ENCODE results near the gene PDE9A.
A peak's percentile ranks its signal among the peaks of the same experiment; 100 is the strongest.
"Not testable (repeated sequence)": the region's sequence is repeated elsewhere in the genome, so short reads cannot be mapped to it uniquely, and the experiment has no call there.

The PDE9A gene

DNA sequence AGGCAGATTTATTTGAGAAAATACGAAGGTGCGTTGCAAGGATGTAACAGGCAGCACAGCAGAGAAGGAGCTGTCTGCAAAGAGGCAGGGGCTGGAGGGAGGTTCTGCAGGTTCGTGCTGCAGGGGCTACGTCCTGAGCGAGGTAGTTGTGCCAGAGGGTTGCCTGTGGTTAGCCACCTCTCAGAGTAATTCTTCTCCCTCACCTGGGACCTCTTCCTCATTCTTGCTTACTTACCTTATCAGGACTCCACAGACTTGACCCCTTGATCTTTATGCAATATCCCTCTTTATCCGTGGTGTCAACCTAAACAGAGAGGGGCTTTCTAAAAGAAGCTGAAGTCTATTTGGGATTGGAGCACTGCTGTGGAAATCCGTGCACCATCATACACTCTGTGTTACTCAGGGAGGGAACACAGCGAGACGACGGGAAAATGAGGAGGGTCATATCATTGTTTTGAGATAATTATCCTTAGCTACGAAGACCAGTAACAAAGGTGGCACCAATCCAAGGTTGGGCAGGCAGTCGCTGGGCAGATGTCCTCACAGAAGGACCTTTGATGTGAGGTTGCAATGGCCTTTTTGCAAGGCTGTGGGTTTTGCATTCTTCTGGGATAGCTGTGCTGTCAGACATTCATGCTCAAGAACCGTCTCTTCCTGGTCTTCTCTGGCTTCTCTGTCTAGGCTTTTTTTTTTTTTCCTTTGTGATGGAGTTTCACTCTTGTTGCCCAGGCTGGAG, 143.1 kb downstream of the PDE9A start:
- no peak for TF ChIP-seq NFRKB (IDR thresholded peaks at IDR 0.05)
- no peak for TF ChIP-seq LEF1 (IDR thresholded peaks at IDR 0.05; ENCODE audit: borderline replicate concordance)
- TF ChIP-seq ARNT (IDR thresholded peaks at IDR 0.05) = no peak
- no peak for TF ChIP-seq FOXA1 (IDR thresholded peaks at IDR 0.05)
- no peak for TF ChIP-seq SP1 (IDR thresholded peaks at IDR 0.05)
- CTCF ChIA-PET = no interaction called here
- POLR2A ChIA-PET = no interaction called here

DNA sequence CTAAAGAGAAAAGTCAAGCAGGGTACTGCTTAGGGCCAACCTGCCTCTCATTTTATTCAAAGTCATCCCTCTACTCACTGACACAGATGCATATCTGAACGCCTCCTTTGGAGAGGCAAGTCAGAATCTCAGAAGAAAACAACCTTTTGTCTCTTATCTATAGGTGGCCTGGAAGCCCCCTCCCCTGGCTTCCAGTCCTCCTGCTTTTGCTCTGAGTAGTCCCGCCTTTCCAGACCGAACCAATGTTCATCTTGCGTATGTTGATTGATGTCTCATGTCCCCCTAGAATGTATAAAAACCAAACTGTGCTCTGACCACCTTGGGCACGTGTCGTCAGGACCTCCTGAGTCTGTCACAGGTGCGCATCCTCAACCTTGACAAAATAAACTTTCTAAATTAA, 144.1 kb downstream of the PDE9A start:
- CTCF ChIA-PET = no interaction called here
- TF ChIP-seq ARNT (IDR thresholded peaks at IDR 0.05) (no peak), LEF1 (IDR thresholded peaks at IDR 0.05; ENCODE audit: borderline replicate concordance) (no peak)
- TF ChIP-seq, protein P1, sequence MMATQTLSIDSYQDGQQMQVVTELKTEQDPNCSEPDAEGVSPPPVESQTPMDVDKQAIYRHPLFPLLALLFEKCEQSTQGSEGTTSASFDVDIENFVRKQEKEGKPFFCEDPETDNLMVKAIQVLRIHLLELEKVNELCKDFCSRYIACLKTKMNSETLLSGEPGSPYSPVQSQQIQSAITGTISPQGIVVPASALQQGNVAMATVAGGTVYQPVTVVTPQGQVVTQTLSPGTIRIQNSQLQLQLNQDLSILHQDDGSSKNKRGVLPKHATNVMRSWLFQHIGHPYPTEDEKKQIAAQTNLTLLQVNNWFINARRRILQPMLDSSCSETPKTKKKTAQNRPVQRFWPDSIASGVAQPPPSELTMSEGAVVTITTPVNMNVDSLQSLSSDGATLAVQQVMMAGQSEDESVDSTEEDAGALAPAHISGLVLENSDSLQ (IDR thresholded peaks at IDR 0.05) = 0 out of 2 replicates have a peak, but pooled peaks have one; percentile 3
- DNase-seq (ENCODE audit: extremely low spot score) = no peak
- POLR2A ChIA-PET = no interaction called here

More for the DNA sequence above, 143.1 kb downstream of the PDE9A start:
- no peak for DNase-seq (ENCODE audit: extremely low spot score)

DNA sequence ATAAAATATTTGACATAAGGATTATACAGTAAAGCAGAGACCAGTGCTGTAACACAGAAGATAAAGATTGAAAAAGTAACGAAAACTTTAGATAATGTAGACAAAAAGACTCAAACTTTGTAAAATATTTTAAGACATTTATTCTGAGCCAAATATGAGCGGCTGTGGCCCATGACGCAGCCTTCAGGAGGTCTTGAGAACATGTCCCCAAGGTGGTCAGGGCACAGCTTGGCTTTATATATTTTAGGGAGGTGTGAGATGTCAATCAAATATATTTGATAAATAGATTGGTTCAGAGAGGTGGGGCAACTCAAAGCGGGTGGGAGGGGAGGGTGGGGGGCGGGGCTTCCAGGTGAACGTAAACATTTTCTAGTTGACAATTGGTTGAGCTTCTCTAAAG, 144.7 kb downstream of the PDE9A start:
- no peak for DNase-seq (ENCODE audit: extremely low spot score)
- ChIA-PET CTCF (no interaction called here), POLR2A (no interaction called here)

DNA sequence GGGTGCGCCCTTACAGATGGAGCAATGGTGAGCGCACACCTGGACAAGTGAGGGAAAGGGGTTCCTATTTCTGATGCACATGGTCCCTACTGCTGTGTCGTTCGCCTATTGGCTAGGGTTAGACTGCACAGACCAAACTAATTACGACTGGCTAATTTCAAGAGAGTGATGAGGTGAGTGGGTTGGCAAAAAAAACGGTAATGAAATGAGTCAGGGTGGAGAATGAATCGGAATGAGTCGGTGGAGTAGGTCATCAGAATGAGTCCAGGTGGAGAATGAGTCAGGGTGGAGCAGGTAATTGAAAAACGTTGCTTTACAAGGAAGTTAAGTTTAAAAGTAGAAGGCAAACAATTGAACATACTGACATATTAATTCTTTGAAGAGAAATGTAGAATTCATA, 146.1 kb downstream of the PDE9A start:
- no peak for TF ChIP-seq FOXM1 (IDR thresholded peaks at IDR 0.05; ENCODE audit: borderline replicate concordance)
- POLR2A ChIA-PET = no interaction called here
- DNase-seq (ENCODE audit: extremely low spot score) = no peak
- CTCF ChIA-PET = no interaction called here

More for the DNA sequence above, 144.7 kb downstream of the PDE9A start:
- no peak for TF ChIP-seq FOXM1 (IDR thresholded peaks at IDR 0.05; ENCODE audit: borderline replicate concordance)

DNA sequence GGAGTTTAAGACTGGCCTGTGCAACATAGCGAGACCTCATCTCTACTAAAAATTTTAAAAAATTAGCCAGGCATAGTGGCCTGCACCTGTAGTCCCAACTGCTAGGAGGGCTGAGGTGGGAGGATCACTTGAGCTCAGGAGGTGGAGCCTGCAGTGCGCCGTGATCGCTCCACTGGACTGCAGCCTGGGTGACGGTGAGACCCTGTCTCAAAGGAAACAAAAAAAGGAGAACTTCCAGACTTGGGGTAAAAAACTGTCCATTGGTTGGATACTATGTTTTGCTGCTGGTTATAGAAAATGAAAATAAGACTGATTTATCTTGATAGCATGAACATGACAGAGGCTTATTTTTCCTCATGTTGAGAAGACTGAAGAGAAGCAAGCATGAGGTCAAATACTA, 146.5 kb downstream of the PDE9A start:
- TF ChIP-seq ZNF384 (IDR thresholded peaks at IDR 0.05) = no peak
- no peak for TF ChIP-seq NFRKB (IDR thresholded peaks at IDR 0.05)
- TF ChIP-seq SUZ12 (IDR thresholded peaks at IDR 0.05) = no peak
- no peak for TF ChIP-seq LEF1 (IDR thresholded peaks at IDR 0.05; ENCODE audit: borderline replicate concordance)
- TF ChIP-seq FOXK2 (IDR thresholded peaks at IDR 0.05) = no peak
- no peak for TF ChIP-seq FOXA1 (IDR thresholded peaks at IDR 0.05)
- no peak for TF ChIP-seq TARDBP (IDR thresholded peaks at IDR 0.05)
- TF ChIP-seq ARNT (IDR thresholded peaks at IDR 0.05) = no peak
- no peak for TF ChIP-seq SP1 (IDR thresholded peaks at IDR 0.05)
- no peak for TF ChIP-seq HDGF (IDR thresholded peaks at IDR 0.05; ENCODE audit: borderline replicate concordance)
- TF ChIP-seq FOXM1 (IDR thresholded peaks at IDR 0.05; ENCODE audit: borderline replicate concordance) = no peak
- TF ChIP-seq BHLHE40 (IDR thresholded peaks at IDR 0.05; ENCODE audit: borderline replicate concordance) = no peak
- no peak for TF ChIP-seq L3MBTL2 (conservative IDR thresholded peaks at IDR 0.05)
- TF ChIP-seq, protein P1 (IDR thresholded peaks at IDR 0.05) = no peak
- no peak for TF ChIP-seq CTBP1 (IDR thresholded peaks at IDR 0.05; ENCODE audit: borderline replicate concordance)
- no peak for TF ChIP-seq ELF4 (IDR thresholded peaks at IDR 0.05)
- CTCF ChIA-PET = no interaction called here
- POLR2A ChIA-PET = no interaction called here
- no peak for DNase-seq (ENCODE audit: extremely low spot score)

DNA sequence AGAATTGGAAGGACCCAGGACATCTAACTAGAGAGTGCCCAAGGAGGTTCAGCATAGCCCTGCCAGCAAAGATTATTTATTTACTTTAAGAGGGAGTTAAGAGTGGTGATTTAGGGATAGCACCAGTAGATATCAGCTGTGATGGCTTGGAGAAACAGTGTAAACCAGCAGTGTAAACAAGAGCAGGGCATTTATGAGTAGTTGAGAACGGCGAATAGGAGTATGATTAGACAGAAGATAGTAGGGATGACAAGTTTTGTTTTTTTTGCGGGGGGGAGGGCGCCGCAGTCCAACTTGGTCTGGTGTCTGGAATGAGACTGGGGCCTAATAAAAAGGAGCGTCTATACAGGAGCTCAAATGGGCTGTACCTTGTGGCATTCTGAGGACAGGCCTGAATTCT, 148.2 kb downstream of the PDE9A start:
- peak; percentile 21; the same call in 1 of the 2 replicates for TF ChIP-seq FOXA1 (IDR thresholded peaks at IDR 0.05)
- TF ChIP-seq, protein P1 (IDR thresholded peaks at IDR 0.05) = peak; percentile 46; the same call in 1 of the 2 replicates
- POLR2A ChIA-PET; CTCF ChIA-PET; DNase-seq (ENCODE audit: extremely low spot score): not testable (repeated sequence)

DNA sequence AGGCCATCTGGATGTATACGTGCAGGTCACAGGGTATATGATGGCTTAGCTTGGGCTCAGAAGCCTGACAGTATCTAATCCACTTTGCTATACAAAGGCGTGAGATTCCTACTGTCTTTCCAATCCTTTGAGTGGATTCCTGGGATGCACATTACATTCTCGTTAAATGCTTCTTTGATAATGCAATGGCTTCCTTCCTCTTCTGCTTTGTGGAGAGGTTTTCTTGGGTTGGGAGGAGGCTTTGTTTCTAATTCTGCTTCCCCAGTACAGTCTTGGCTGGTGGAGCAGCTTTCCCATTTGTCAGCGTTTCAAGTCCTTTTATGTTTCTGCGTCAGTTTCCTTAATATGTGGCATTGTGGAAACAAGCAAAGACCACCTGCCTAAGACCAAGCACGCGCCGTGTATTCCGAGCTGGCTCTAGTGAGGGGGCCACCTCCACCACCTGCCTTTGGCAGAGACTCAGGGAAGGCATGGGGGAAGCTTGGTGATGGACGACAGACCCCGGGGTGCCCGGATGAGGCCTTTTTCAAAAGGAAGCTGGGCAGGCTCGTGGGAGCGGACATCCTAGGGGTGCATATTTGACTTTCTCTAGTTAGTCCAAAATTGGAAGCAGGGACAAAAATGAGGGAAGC, 153.2 kb downstream of the PDE9A start:
- ChIA-PET CTCF (no interaction called here), POLR2A (no interaction called here)
- no peak for DNase-seq (ENCODE audit: extremely low spot score)
- TF ChIP-seq HDGF (IDR thresholded peaks at IDR 0.05; ENCODE audit: borderline replicate concordance) = no peak
- no peak for TF ChIP-seq FOXK2 (IDR thresholded peaks at IDR 0.05)
- TF ChIP-seq, protein P1 (IDR thresholded peaks at IDR 0.05) = no peak
- TF ChIP-seq TARDBP (IDR thresholded peaks at IDR 0.05) = no peak
- TF ChIP-seq ZNF384 (IDR thresholded peaks at IDR 0.05) = no peak
- no peak for TF ChIP-seq CTBP1 (IDR thresholded peaks at IDR 0.05; ENCODE audit: borderline replicate concordance)
- no peak for TF ChIP-seq BHLHE40 (IDR thresholded peaks at IDR 0.05; ENCODE audit: borderline replicate concordance)
- no peak for TF ChIP-seq SUZ12 (IDR thresholded peaks at IDR 0.05)
- no peak for TF ChIP-seq NFRKB (IDR thresholded peaks at IDR 0.05)
- TF ChIP-seq L3MBTL2 (conservative IDR thresholded peaks at IDR 0.05) = no peak
- no peak for TF ChIP-seq FOXA1 (IDR thresholded peaks at IDR 0.05)
- no peak for TF ChIP-seq LEF1 (IDR thresholded peaks at IDR 0.05; ENCODE audit: borderline replicate concordance)
- no peak for TF ChIP-seq SP1 (IDR thresholded peaks at IDR 0.05)
- TF ChIP-seq ELF4 (IDR thresholded peaks at IDR 0.05) = no peak
- no peak for TF ChIP-seq FOXM1 (IDR thresholded peaks at IDR 0.05; ENCODE audit: borderline replicate concordance)
- TF ChIP-seq ARNT (IDR thresholded peaks at IDR 0.05) = no peak

DNA sequence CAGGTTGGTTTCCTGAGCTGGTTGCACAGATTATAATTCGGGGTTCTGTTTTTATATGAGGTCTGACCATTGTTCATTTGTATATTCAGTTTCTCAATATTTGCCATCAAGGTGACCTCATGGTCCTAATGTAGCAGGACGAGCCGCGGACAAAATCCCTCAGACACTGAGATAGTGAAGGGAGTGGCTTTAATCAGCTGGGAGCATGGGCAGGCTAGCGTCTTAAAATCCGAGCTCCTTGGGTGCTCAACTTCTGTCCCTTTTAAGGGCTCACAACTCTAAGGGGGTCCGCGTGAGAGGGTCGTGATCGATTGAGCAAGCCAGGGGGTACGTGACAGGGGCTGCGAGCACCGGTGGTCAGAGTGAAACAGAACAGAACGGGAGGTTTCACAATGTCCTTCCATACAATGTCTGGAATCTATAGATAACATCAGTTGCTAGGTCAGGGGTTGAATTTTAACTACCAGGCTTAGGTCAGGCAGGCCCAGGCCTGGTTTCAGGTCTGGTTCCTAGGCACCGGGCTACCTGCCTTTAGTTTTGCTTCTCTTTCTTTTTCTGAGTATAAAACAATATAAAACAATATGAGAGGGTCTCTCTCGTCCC, 154.0 kb downstream of the PDE9A start:
- POLR2A ChIA-PET; CTCF ChIA-PET; DNase-seq (ENCODE audit: extremely low spot score): not testable (repeated sequence)
